GM23338 (cell line): ENCODE data around the gene DISP3. TPM values are rescaled to one million over a fixed set of nuclear protein-coding genes. Genes with fewer than 3 reads are reported as not detected.

ENCODE experiments used
- ATAC-seq: fragments of 200-7000 bp; cut with Tn5 transposase; 3 replicates; pipeline ENCODE4 v1.9.1; 2020
- DNase-seq: peaks from one replicate; pipeline ENCODE4 v3.0.0-alpha.2; 2015; ENCODE audit warnings: low spot score
- H2AFZ ChIP-seq: fragments of 200-600 bp; sonication (generic); 2 replicates; pipeline ENCODE4 v1.8.0; 2016; ENCODE audit warnings: antibody characterized with exemption, mild to moderate bottlenecking, moderate library complexity
- H3F3A ChIP-seq: fragments of 200-600 bp; sonication (generic); replicated peaks from 2 replicates; pipeline ENCODE4 v1.8.0; 2017; ENCODE audit warnings: antibody characterized with exemption, mixed run types, low read depth
- H3K27ac ChIP-seq: fragments of 200-600 bp; sonication (generic); 2 replicates; pipeline ENCODE4 v1.6.1; 2016; ENCODE audit warnings: low read depth
- H3K27me3 ChIP-seq: fragments of 200-600 bp; sonication (generic); 2 replicates; pipeline ENCODE4 v1.8.0; 2016; ENCODE audit warnings: mild to moderate bottlenecking, mixed run types, moderate library complexity; ENCODE audit not compliant: insufficient read depth
- H3K36me3 ChIP-seq: fragments of 200-600 bp; sonication (generic); 2 replicates; pipeline ENCODE4 v1.8.0; 2016; ENCODE audit warnings: mild to moderate bottlenecking; ENCODE audit not compliant: insufficient read depth
- H3K4me1 ChIP-seq: fragments of 200-600 bp; sonication (generic); 2 replicates; pipeline ENCODE4 v1.8.0; 2016; ENCODE audit warnings: mild to moderate bottlenecking, moderate library complexity; ENCODE audit not compliant: insufficient read depth
- H3K4me2 ChIP-seq: fragments of 200-600 bp; sonication (generic); 2 replicates; pipeline ENCODE4 v1.7.1; 2017; ENCODE audit warnings: mixed run types
- H3K4me3 ChIP-seq: fragments of 200-600 bp; sonication (generic); 2 replicates; pipeline ENCODE4 v1.6.1; 2016; ENCODE audit warnings: mixed run types
- H3K79me2 ChIP-seq: fragments of 200-600 bp; sonication (generic); replicated peaks from 2 replicates; pipeline ENCODE4 v1.8.0; 2017; ENCODE audit warnings: mild to moderate bottlenecking; ENCODE audit not compliant: insufficient read depth
- H3K9me2 ChIP-seq: fragments of 200-600 bp; sonication (generic); 2 replicates; pipeline ENCODE4 v1.8.0; 2017; ENCODE audit not compliant: insufficient read depth
- H4K20me1 ChIP-seq: fragments of 200-600 bp; sonication (generic); replicated peaks from 2 replicates; pipeline ENCODE4 v1.8.0; 2017; ENCODE audit warnings: mild to moderate bottlenecking; ENCODE audit not compliant: insufficient read depth
- H3K27ac Mint-ChIP-seq: 2 replicates; pipeline ENCODE4 v1.8.0; 2020; ENCODE audit warnings: inconsistent platforms, mild to moderate bottlenecking, moderate library complexity, mixed read lengths
- H3K27me3 Mint-ChIP-seq: 3 replicates; pipeline ENCODE4 v1.8.0; 2022; ENCODE audit warnings: low read depth, mild to moderate bottlenecking, moderate library complexity, mixed read lengths, inconsistent platforms; ENCODE audit not compliant: insufficient read depth, poor library complexity
- H3K36me3 Mint-ChIP-seq: 3 replicates; pipeline ENCODE4 v1.8.0; 2021; ENCODE audit warnings: low read depth, mild to moderate bottlenecking, inconsistent platforms, moderate library complexity, mixed read lengths
- H3K4me1 Mint-ChIP-seq: 3 replicates; pipeline ENCODE4 v1.8.0; 2020; ENCODE audit warnings: mild to moderate bottlenecking, inconsistent platforms, mixed read lengths
- H3K4me3 Mint-ChIP-seq: 3 replicates; pipeline ENCODE4 v1.8.0; 2021; ENCODE audit warnings: moderate library complexity, mild to moderate bottlenecking, inconsistent platforms, mixed read lengths
- H3K9me3 Mint-ChIP-seq: 3 replicates; pipeline ENCODE4 v1.8.0; 2020; ENCODE audit warnings: moderate library complexity, mild to moderate bottlenecking, inconsistent platforms, mixed read lengths
- CTCF ChIP-seq, 2 experiments: fragments of 200-600 bp in 1 of 2; sonication (generic) in 1 of 2; conservative IDR thresholded peaks; 2 replicates each; pipeline versions ENCODE4 v1.5.1 to v1.6.1; 2016 to 2017; ENCODE audit warnings: antibody characterized with exemption in 2 of 2, low read depth in 2 of 2, mild to moderate bottlenecking in 2 of 2, moderate library complexity in 1 of 2
- EZH2 ChIP-seq: fragments of 200-600 bp; sonication (generic); IDR thresholded peaks from one replicate; pipeline ENCODE4 v1.8.0; 2017; ENCODE audit warnings: antibody characterized with exemption, mild to moderate bottlenecking, low read depth; ENCODE audit not compliant: unreplicated experiment
- EZH2phosphoT487 ChIP-seq: fragments of 200-600 bp; sonication (generic); IDR thresholded peaks from one replicate; pipeline ENCODE4 v1.8.1; 2018; ENCODE audit warnings: antibody characterized with exemption; ENCODE audit not compliant: unreplicated experiment
- ZNF114 ChIP-seq: fragments of 250-450 bp; sonication (Bioruptor Pico); IDR thresholded peaks from 2 replicates; pipeline ENCODE4 v1.5.0; 2020; ENCODE audit warnings: mild to moderate bottlenecking, moderate library complexity
- ZNF331 ChIP-seq: fragments of 250-450 bp; sonication (Bioruptor Pico); IDR thresholded peaks from 2 replicates; pipeline ENCODE4 v1.5.0; 2020; ENCODE audit warnings: low read depth, mild to moderate bottlenecking, moderate library complexity
- ZNF462 ChIP-seq: fragments of 250-450 bp; sonication (Bioruptor Pico); IDR thresholded peaks from 2 replicates; pipeline ENCODE4 v1.5.0; 2020; ENCODE audit warnings: mild to moderate bottlenecking, moderate library complexity
- polyA plus RNA-seq: library from polyadenylated mRNA; unstranded; fragments of >200 nt; fragmentation: Nextera tagmentation; extraction: Ambion mirVana; gene quantifications from 2 replicates; pipeline ENCODE4 v1.2.1, GENCODE V29; 2016
- total RNA-seq: library from RNA; depleted of rRNA; stranded (reverse); fragments of >200 nt; shearing (Covaris generic); gene quantifications from 2 replicates; pipeline ENCODE4 v1.2.3, GENCODE V29; 2014

Gene DISP3
- total and polyA plus RNA-seq, 2 experiments from 2014 or later: 3.2 to 11.1 TPM

- no peak for TF ChIP-seq CTCF (conservative IDR thresholded peaks at IDR 0.05; ENCODE audit: low read depth in 2 of 2)
- TF ChIP-seq ZNF114 (CRISPR knock-in tag): no peak
Measured at GRCh38 chr1:11569551-11569950, 90.6 kb downstream of the DISP3 start (continued).

- no peak for DNase-seq
- H3K27me3 ChIP-seq: no peaks in the 10 kb centered on the region
- Mint-ChIP-seq H3K9me3 (no peaks in the 10 kb centered on the region), H3K27me3 (peaks cover 9% of the 10 kb centered on the region), H3K4me3 (no peak overlapping the region), H3K4me1 (peaks cover 9% of the 10 kb centered on the region), H3K36me3 (no peaks in the 10 kb centered on the region), H3K27ac (no peak overlapping the region)
- no peaks in the 10 kb centered on the region for H3K4me1 ChIP-seq
- 0 out of 2 replicates have a peak, but pooled peaks cover 3% of the 10 kb centered on the region for H3F3A ChIP-seq
- no peak overlapping the region for H2AFZ ChIP-seq
- no peak overlapping the region for H3K4me2 ChIP-seq
- H4K20me1 ChIP-seq: no peaks in the 10 kb centered on the region
- no peak for TF ChIP-seq ZNF462
- no peak for TF ChIP-seq ZNF114 (CRISPR knock-in tag)
- TF ChIP-seq EZH2phosphoT487: no peak
- no peak for TF ChIP-seq EZH2
- no peak for TF ChIP-seq ZNF331 (CRISPR knock-in tag)
- no peak for TF ChIP-seq CTCF (conservative IDR thresholded peaks at IDR 0.05; ENCODE audit: low read depth in 2 of 2)
- H3K4me3 ChIP-seq: no peak overlapping the region
- H3K36me3 ChIP-seq: no peaks in the 10 kb centered on the region
- no peak for ATAC-seq
- H3K27ac ChIP-seq: no peak overlapping the region
- no peaks in the 10 kb centered on the region for H3K79me2 ChIP-seq
- no peaks in the 10 kb centered on the region for H3K9me2 ChIP-seq
Measured at GRCh38 chr1:11569954-11570353, 91.0 kb downstream of the DISP3 start.
